GM10266 (cell line): ENCODE data around the gene ULK1.

ENCODE experiments used
- DNase-seq: peaks from one replicate; pipeline ENCODE4 v3.0.0; 2012; ENCODE audit errors: extremely low spot score
- TF ChIP-seq, protein P1 (sequence below): IDR thresholded peaks from 2 replicates; pipeline ENCODE4 v1.5.1; 2012; ENCODE audit warnings: mild to moderate bottlenecking, low read depth; ENCODE audit not compliant: control insufficient read depth, insufficient read depth; ENCODE audit errors: missing control alignments

ULK1 gene

DNA sequence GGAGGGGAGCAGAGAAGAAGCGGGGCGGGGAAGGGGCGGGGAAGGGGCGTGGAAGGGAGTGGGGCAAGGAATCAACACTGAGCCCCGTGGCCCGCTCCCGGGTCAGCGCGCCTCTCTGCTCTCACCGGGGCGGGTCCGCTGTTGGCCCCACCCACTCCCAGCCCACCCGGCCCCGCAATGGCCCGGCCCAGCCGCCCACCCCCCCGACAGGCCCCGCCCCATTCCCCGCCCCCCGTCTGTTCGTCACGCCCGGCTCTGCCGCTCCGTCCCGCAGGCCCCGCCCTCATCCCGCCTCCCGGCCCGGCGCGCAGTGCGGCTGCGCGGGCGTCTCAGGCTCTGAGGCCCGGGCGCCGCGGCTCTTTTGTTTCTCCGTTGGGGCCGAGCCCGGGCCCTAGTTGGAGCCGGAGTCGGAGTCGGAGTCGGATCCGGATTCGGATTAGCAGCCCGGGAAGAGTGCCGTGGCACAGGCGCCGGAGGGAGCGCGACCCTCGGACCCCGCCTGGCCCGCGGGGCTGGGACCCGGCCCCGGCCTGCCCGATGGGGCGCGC is at the start of gene ULK1:
Gene ULK1 (plus strand): TSS at position 310 of the 548 bp plus-strand sequence. CDS start 380 bp downstream, outside the sequence.
- TF ChIP-seq, protein P1, sequence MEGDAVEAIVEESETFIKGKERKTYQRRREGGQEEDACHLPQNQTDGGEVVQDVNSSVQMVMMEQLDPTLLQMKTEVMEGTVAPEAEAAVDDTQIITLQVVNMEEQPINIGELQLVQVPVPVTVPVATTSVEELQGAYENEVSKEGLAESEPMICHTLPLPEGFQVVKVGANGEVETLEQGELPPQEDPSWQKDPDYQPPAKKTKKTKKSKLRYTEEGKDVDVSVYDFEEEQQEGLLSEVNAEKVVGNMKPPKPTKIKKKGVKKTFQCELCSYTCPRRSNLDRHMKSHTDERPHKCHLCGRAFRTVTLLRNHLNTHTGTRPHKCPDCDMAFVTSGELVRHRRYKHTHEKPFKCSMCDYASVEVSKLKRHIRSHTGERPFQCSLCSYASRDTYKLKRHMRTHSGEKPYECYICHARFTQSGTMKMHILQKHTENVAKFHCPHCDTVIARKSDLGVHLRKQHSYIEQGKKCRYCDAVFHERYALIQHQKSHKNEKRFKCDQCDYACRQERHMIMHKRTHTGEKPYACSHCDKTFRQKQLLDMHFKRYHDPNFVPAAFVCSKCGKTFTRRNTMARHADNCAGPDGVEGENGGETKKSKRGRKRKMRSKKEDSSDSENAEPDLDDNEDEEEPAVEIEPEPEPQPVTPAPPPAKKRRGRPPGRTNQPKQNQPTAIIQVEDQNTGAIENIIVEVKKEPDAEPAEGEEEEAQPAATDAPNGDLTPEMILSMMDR, result no peak
- DNase-seq, result peak; percentile 100

DNA sequence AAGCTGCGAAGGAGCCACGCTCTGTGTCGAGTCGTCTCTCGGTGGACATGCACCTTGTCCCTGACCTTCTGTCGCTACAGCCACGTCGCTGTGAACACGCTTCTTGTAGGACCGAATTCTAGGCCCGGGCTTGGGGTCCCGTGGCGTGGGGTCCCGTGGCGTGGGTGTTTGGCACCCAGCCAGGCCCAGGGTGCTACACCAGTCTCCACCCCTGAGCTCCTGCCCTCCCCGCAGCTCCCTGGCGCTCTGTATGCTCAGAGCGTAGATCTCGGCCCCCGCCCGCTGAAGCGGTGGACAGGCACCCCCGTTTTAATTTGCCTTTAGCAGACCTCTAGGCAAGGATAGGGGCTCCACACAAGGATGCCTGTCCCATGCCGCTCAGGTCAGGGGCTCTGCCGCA is 49.8 kb upstream of the ULK1 start:
- TF ChIP-seq, protein P1, result no peak
- no peak for DNase-seq

DNA sequence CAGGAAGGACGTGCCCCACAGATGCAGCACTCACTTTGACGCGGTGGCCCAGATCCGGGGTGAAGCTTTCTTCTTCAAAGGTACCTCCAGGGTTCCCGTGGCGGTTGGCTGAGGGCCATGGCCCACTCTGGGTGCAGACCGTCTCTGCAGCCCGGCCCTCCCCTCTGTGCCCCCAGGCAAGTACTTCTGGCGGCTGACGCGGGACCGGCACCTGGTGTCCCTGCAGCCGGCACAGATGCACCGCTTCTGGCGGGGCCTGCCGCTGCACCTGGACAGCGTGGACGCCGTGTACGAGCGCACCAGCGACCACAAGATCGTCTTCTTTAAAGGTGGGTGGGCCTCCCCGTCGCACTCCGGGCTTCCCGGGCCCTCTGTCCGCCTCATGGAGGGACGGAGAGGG is 49.3 kb upstream of the ULK1 start:
- DNase-seq, result no peak
- TF ChIP-seq, protein P1, result no peak

DNA sequence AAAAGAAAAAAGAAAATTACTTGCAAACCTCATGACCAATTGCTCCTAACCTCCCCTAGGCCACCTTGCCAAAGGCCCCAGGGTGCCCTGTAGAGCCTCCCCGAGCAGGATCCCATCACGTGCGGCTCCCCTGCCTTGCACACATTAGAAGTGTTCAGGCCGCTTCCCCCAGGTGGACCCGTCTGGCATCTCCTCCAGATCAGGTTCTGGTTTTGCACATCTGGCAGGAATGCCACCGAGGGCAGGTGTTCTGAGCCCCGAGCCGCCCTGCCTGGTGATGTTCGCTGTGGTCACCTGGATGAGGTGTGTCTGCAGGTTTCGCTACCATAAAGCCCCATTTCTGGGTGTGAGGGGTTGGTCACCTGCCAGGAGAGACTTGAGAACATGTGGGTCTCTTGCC is 47.0 kb upstream of the ULK1 start:
- TF ChIP-seq, protein P1, result no peak

DNA sequence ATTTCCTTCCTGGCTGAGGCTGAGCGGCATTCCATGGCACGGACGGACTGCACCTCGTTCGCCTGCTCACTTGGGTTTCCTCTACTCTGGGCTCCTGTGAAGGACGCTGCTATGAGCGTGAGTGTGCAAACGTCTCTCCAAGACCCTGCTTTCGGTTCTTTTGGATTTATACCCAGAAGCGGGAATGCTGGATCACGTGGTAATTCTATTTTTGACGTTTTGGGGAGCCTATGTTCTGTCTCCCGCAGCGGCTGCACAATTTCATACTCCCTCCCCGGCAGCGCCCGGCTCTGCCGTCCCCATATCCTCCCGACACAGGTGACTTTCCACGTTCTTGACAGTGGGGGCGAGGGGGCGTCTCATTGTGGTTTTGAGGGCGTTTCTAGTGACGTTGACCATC is 45.7 kb upstream of the ULK1 start:
- TF ChIP-seq, protein P1, result no peak
- DNase-seq, result no peak

More for the DNA sequence above, 47.0 kb upstream of the ULK1 start:
- DNase-seq, result no peak

DNA sequence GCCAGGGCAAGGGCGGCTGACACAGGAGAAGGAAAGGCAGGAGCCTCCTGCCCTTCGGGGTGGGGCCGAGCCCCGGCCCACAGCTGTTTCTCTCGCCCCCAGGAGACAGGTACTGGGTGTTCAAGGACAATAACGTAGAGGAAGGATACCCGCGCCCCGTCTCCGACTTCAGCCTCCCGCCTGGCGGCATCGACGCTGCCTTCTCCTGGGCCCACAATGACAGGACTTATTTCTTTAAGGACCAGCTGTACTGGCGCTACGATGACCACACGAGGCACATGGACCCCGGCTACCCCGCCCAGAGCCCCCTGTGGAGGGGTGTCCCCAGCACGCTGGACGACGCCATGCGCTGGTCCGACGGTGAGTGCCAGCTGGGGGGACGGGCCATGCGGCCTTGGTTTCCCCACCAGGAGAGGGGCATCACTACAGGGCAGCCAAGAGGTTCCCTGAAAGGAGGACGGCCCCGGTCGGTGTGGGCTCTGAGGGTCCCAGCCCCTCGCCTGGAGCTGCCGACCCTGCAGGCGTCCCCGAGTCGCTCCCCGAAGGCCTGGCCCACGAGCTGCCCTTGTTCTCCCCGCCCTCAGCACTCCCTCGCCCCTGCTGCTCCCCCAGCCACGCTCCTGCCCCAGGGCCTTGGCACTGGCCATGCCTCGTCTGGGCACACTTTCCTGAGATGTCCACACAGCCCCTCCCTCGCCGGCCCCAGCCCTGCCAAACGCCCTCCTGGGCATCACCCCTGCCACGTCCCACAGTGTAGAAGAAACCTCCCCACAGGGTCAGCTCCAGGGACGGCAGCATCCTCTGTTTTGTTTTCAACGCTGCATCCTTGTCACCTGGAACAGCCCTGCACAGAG is 44.5 kb upstream of the ULK1 start:
- TF ChIP-seq, protein P1, result no peak
- no peak for DNase-seq
